GM21526 (cell line): ENCODE data around the gene KCNJ10.
"Not testable (repeated sequence)": the region's sequence is repeated elsewhere in the genome, so short reads cannot be mapped to it uniquely, and the experiment has no call there.

ENCODE experiments used
- ATAC-seq: cut with Tn5 transposase; IDR thresholded peaks from one replicate; pipeline ENCODE4 v1.9.1; 2021; ENCODE audit warnings: moderate library complexity; ENCODE audit not compliant: unreplicated experiment, low FRiP score

Gene KCNJ10

GRCh38 chr1:160069460-160070231 lies at the start of gene KCNJ10:
TSS of gene KCNJ10 (minus strand) at chr1:160070160. CDS start at chr1:160042532, 27,628 bp downstream.
- ATAC-seq: no peak

- no peak for ATAC-seq
These were observed 49.0 kb upstream of the KCNJ10 start for GRCh38 chr1:160118928-160119327.

- ATAC-seq: no peak
These were observed 47.8 kb upstream of the KCNJ10 start for GRCh38 chr1:160117709-160118183.

GRCh38 chr1:160117300-160117699 lies 47.3 kb upstream of the KCNJ10 start:
- no peak for ATAC-seq

GRCh38 chr1:160116283-160117147 lies 46.6 kb upstream of the KCNJ10 start:
- no peak for ATAC-seq

- no peak for ATAC-seq
These were observed 45.8 kb upstream of the KCNJ10 start, which contains the start of gene ATP1A2 for GRCh38 chr1:160115545-160116282. TSS of gene ATP1A2 (plus strand) at chr1:160115759. CDS start at chr1:160115862, 103 bp downstream.

- no peak for ATAC-seq
These were observed 44.1 kb upstream of the KCNJ10 start for GRCh38 chr1:160114085-160114484.

GRCh38 chr1:160113407-160113806 lies 43.4 kb upstream of the KCNJ10 start:
- ATAC-seq: no peak

- ATAC-seq: no peak
These were observed 42.4 kb upstream of the KCNJ10 start for GRCh38 chr1:160112357-160112756.

- ATAC-seq: not testable (repeated sequence)
These were observed 41.5 kb upstream of the KCNJ10 start for GRCh38 chr1:160111462-160111861.

- no peak for ATAC-seq
These were observed 39.7 kb upstream of the KCNJ10 start for GRCh38 chr1:160109686-160110085.

- no peak for ATAC-seq
These were observed 39.1 kb upstream of the KCNJ10 start for GRCh38 chr1:160108888-160109662.

GRCh38 chr1:160107512-160107911 lies 37.6 kb upstream of the KCNJ10 start:
- ATAC-seq: no peak

GRCh38 chr1:160105155-160105554 lies 35.2 kb upstream of the KCNJ10 start:
- no peak for ATAC-seq

GRCh38 chr1:160104486-160104885 lies 34.5 kb upstream of the KCNJ10 start:
- ATAC-seq: no peak

- no peak for ATAC-seq
These were observed 33.9 kb upstream of the KCNJ10 start for GRCh38 chr1:160103658-160104408.

GRCh38 chr1:160101717-160102522 lies 32.0 kb upstream of the KCNJ10 start:
- no peak for ATAC-seq

GRCh38 chr1:160101037-160101716 lies 31.2 kb upstream of the KCNJ10 start:
- no peak for ATAC-seq
